Fibroblast of peridontal ligament (primary cell): Measurements from ENCODE around the gene MST1.

ENCODE experiments used
- DNase-seq: peaks from one replicate; pipeline ENCODE4 v3.0.0-alpha.2; 2010; ENCODE audit errors: extremely low read depth

MST1 gene

DNA sequence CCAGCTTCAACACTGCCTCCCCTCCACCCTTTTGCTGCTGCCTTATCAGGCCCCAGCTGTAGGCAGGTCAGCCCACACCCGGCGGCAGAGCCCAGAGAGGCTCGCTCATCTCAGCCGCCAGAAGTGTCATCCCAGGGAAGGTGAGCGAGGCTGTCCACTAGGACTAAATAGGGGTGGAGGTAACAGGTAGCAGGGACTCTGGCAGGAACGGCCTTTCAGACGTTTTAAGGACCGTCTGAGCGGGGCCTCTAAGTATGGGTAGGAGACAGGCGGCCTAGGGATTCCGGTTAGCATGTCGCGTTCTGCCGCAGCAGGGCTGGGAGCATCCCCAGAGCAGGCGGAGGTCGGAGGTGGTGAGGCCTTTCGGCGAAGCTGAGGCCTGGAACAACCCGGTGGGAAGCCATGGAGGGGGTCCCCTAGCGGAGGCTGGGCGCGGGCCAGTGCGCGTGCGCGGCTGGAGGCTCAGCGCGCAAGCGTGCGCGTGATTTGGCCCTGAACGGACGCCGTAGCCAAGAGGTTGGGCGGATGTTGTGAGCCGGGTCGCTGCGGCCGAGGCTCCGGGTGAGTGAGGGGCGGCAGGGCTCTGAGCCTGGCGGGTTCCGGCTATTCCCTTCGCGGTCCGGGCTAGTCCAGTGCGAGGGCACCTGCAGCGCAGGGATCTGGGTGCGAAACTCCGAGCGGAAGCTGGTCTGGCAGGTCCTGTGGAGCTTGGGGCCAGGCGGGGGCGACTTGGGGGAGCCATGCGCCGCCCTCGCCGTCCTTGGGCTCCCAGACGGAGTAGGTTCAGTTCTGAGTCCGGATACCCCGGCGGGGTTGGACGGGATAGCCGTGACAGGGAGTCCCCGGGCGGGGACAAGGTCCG, at the start of gene MST1, which contains the start of gene RNF123:
MST1 (minus strand) TSS at position 429 of the 862 bp plus-strand sequence. CDS start 783 bp downstream, outside the sequence.
RNF123 (plus strand) TSS at position 512 of the 862 bp plus-strand sequence. CDS start 1,609 bp downstream, outside the sequence.
- DNase-seq, result peak; percentile 88

DNA sequence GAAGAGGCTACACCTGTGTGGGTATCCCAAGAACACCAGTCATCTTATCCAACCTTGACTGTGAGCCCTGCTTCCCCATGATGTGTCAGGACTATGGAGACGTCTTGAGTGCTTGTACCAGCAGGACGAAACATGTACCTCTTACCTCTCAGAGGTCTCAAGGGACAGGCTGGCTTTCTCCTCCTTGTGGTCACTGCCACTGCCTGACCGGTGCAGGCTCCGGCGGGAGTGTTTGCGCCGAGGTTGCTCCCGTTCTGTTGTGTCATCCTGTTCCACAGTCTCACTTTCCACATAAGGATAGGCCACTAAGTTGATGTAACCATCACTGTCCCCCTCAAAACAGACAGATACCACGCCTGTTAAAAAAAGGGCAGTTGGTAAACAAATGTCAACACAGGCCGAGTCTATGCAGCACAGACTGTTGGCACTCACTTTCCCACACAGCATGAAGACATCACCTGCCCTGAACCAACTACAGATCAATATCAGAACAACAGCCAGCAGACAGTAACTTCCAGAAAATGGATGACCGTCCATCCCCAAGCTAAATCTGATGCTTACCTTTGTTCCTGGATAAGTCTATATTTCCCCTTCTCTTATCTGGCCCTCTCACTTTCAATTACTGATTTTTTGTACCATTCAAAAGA, 48.9 kb upstream of the MST1 start:
- DNase-seq, result no peak

DNA sequence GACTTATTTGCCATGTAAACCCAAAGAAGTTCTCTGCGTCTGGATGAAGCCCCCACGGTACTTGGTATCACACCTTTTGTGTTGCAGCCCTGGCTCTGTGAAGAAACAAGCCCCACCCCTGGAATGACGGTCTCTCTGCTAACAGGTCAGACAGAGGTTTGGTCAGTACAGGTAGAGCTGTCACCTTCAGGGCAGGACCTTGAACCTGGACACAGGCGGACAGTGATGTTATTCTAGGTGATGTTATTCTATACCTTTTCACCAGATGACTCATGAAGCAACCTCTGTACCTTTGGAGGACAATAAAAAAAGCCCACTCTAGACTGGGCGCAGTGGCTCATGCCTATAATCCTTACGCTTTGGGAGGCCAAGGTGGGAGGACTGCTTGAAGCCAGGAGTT, 45.5 kb upstream of the MST1 start:
- no peak for DNase-seq

DNA sequence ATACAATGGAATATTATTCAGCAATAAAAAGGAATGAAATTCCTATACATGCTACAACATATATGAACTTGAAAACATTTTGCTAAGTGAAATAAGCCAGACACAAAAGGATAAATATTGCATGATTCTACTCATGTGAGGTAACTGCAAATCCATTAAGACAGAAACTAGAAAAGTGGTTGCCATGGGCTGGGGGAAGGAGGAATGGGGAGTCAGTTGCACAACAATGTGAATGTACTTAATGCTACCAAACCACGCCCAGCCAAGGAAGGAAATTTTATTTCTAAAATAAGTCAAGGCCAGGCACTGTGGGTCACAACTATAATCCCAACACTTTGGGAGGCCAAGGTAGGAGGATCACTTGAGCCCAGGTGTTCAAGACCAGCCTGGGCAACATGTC, 44.3 kb upstream of the MST1 start:
- DNase-seq, result no peak

DNA sequence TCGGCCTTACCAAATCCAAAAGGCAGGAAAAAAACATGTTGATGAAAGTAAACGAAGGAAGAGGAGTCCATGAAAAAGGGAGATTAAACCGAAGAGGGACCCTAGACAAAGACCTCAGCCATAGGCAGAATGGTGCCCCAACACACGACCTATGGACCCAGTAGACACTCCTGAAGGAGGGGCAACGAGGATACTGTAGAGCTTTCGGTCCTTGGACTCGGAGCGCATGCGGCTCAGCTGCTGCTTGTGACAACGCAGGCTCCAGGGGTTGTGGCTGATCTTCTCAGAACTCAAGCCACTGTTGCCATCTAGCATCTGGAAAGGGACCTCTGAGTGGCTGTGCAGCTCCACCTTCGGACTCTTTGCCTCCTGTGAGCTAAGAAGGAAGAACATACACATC, 43.3 kb upstream of the MST1 start:
- no peak for DNase-seq

DNA sequence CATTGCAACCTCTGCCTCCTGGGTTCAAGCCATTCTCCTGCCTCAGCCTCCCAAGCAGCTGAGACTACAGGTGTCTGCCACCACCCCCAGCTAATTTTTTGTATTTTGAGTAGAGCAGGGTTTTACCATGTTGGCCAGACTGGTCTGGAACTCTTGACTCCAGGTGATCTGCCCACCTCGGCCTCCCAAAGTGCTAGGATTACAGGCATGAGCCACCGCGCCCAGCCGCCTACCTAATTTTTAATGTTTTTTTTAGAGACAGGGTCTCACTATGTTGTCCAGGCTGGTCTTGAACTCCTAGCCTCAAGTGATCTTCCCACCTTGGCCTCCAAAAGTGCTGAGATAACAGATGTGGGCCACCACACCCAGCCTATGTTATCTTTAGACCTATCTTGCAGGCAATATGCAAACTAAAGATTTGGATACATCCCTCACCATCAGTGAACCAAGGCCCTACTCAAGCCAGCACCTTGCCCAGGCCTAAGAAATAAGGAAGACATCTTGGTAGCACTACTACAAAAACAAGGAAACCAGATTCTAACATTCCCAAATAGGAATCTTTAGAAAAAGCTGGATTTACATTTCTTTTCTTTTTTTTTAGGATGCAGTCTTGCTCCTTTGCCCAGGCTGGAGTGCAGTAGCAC, 40.8 kb upstream of the MST1 start:
- no peak for DNase-seq

DNA sequence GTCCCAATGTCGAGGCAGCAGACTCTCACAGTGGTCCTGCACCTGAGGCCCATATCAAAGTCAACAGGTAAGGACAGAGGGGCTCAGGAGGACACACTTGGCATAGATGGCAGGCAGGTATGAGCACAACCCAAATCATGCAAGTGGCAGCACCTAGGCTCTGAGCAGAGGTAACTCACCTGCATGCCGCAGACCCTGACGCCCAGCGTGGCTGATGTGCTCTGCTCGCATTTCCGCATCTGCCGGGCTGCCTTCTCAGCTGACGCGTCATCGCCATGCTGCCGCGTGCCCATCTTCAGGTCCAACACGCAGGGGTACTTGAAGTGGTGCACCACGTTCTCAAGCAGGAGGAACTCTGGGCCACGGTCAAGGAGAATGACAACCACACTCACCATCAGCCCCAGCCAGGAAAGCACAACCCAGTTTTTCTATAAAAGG, 38.7 kb upstream of the MST1 start:
- no peak for DNase-seq

DNA sequence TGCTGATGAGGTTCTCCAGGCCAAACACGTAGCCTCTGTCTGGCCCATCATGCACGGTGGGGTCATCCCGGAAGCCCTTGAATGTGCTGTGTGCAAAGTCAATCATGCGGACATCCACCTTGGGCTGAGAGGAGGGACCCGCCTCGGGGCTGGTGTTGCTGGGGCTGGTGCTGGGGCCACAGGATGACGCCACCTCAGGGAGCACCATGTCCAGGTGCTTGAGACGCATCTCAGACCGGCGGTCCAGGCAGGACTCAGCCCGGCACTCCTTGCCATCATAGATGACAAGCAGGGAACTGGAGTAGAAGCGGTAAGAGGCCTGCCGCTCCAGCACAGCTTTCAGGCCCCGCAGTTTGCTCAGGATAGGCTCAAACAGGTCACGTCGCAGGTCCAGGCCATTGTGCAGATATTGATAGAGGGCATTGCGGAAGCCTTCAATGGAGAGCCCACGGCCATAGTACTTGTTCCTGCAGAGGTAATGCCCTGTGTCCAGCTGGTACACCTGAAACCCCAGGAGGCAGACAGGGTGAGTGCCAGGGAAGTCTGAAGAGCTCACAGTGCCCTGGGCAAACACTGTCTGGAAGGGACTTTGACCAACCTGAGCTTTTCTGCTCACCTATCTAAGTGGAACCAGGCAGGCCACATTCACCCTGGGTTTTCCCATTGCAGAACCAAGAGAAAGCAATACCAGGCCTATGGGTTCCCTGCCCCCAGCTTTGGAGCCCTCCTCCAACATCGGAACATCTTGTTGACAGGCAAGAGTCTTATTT, 38.1 kb upstream of the MST1 start:
- no peak for DNase-seq

DNA sequence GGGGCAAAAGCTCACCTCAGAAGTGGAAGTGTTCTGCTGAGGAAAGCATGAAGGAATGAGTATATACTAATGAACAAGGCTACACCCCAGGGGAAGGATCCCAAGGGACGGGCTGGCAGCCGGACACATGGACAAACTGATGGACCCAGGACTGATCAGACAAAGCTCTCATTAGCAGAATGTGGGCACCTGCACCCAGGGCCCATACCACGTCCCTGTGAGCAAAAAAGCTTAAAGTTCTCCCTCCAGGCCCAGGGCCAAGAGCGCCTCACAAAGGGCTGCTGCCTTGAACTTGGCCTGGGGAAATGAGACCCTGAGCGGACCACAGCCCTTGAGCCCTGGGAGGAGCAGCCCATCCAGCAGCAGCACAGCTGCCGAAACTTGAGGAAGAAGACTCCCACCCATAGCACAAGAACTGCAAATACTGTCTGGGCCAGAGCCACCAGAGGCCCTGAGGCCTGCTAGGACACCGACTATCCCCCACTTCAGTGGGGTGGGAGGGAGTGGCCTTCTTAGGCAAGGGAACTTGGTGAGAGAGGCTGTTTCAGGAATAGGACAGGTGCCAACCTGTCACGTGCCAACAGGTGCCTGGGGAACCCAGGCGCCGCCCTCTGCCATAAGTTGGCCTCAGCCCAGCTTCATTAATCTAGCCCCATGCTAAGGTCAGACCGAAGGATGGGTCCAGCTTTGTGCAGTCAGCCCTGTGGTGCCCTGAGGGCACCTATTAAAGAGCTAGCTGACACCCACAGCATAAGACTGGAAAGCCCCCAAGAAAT, 36.8 kb upstream of the MST1 start:
- no peak for DNase-seq

DNA sequence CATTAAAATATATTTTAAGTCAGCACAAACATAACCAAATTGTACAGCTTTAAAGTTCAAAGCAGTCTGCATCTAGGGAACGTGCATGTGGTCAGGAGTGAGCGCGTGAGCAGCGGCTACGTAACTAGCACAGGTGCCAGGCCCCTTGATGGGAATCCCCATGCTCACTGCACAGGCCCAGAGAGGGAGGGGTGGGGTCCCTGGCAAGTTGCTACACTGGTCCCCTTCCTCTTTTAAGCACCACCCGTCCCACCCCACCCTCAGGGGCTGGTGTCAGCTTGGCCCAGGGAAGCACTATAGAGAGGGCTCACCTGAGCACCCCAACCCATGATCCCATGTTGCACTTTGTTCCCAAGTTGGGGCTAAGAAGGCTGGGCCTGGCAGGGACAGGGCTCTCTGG, 35.3 kb upstream of the MST1 start:
- DNase-seq, result no peak

DNA sequence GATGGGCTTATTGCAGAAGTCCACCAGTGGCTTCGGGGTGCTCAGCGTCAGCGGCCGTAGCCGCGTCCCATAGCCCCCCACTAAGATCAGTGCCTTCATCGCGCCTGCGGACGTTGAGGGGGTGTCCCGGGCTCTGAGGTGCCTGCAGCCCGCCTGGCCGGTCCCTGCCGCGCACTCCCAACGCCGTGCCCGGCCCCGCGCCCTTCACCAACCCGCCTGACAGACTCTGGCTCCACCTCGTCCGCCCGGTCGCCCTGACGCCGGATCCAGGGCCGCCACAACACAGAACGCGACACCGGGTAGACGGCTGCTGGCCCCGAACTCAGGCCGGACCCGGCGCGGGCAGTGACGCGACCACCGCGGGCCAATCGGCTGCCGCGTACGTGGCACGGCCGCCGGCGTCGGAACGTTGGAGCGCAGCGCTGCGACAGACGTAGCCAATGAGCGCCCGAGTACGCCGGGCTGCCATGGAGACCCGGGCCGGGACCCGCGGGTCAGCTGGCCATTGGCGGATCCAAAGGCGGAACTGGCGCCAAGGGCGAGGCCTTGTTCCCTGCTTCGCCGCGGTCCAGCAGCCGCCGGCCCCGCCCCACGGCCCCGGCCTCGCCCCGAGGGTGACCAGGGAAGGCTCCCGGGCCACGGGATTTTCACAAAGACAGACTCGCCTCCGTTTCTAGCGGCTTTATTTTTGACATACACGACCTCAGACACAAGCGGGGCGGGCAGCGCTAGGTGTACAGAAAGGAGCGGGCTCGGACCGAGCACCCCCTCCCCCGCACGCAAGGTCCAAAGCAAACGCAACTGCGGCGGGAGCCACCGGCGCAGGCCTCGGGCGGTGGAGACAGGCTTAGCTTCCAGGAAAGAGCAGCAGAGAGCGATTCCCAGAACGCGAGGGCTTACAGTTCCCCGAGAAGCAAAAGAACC, 34.6 kb upstream of the MST1 start, which contains the start of gene GMPPB:
GMPPB (minus strand) TSS at position 324 of the 924 bp plus-strand sequence; CDS start at position 99, 225 bp downstream.
- peak; percentile 94 for DNase-seq

DNA sequence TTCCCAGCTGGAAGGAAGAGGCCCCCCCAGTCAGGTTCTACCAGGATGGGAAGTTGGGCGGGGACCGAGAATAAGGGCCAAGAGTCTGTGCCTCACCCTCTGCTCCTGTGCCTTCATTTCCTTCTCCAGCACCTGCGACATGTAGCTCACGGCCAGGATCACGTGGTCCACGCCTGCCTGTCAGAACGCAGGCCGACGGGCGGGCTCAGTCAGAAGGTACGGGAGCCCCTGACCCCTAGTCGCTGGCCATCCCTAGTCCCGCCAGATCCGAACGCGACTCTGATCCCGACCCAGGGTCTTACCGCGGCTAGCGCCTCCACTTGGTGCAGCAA, 34.0 kb upstream of the MST1 start:
- DNase-seq, result peak; percentile 30

DNA sequence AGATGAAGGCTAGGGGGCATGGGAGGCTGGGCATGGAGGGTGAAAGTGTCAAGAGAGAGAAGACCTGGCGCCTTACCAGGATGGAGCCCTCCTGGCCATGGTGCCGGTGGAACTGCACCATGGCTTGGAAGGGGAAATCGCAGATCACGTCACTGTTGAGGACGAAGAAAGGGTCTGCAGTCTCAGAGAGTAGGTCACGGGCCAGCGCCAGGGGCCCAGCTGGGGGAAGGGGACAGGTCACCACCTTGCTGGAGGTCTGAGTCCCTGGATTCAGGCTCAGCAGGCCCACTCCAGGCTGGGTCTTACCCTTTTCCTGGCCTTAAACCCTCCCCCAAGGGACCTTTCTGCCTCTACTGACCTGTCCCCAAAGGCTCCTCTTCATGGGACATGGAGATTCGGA, 33.6 kb upstream of the MST1 start:
- no peak for DNase-seq

DNA sequence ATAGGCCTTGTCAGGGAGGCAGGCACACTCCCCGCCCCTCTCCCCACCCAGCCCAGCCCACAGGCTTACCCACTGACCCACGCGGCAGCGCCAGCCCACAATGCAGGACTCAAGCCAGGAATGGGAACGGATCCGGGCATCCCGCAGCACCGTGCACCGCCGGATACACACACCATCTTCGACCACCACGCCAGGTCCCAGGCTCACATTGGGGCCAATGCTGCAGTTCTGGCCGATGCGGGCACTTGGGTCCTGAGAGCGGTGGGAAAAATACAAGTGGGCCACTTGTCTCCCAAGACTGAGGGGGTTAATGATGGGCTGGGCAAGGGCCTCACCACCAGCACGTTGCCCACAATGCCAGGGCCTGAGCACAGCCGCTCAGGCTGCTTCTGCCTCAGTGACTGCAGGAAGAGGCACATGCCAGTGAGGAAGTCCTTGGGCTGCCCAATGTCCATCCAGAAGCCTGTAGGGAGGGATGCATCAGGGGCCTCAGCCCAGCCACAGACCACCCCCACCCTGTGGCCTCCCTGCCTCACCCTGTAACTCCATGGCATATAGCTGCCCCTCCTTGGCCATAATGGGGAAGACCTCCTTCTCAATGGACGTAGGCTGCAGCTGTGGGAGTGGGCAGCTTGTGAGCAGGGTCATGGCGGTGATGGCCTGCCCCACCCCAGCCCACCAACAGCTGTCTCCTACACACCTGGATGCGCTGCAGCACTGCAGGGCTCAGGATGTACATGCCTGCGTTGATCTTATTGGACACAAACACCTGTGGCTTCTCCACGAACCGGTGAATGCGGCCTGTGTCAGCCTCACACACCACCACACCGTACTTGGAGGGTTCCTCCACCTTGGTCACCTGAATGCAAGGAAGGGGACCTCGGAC, 32.9 kb upstream of the MST1 start:
- DNase-seq, result no peak

DNA sequence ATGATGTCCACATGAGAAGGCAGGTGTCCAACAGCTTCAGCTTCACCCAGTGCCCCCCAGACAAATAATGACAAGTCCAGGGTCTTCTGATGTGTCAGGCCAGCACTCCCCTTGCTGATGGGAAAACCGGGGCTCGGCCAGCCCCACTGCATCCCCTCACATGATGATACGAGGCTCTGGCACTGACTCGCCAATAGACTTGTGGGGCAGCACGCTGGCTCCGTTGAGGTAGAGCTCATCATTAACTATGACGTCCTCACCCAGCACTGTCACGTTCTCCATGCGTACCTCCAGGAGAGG, 32.3 kb upstream of the MST1 start:
- DNase-seq, result no peak

DNA sequence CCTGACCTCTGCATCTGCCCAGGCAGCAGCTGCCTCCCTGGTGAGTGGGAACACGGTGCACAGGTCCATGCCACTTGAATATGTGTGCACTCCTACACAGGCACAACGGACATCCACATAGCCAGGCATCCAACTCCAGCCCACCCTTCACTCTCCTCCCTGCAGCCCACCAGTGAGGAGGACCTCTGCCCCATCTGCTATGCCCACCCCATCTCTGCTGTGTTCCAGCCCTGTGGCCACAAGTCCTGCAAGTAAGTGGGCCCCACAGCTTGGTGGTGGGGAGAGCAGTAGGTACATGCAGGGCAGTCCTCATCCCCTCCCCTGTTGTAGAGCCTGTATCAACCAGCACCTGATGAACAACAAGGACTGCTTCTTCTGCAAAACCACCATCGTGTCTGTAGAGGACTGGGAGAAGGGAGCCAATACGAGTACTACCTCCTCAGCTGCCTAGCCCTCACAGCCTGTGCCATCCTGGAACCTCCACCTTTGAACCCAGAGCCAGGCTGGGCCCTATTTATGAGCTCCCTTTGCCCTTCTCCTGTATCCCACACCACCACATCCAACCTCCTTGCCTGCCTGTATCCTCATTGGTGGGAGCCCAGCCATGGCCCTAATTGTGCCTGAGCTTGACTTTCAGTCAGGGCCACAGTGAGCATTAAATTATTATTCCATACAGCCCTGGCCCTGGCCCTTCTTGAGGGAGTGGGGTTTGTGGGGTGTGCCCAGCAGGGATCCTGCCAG, 31.8 kb upstream of the MST1 start:
- DNase-seq, result no peak

DNA sequence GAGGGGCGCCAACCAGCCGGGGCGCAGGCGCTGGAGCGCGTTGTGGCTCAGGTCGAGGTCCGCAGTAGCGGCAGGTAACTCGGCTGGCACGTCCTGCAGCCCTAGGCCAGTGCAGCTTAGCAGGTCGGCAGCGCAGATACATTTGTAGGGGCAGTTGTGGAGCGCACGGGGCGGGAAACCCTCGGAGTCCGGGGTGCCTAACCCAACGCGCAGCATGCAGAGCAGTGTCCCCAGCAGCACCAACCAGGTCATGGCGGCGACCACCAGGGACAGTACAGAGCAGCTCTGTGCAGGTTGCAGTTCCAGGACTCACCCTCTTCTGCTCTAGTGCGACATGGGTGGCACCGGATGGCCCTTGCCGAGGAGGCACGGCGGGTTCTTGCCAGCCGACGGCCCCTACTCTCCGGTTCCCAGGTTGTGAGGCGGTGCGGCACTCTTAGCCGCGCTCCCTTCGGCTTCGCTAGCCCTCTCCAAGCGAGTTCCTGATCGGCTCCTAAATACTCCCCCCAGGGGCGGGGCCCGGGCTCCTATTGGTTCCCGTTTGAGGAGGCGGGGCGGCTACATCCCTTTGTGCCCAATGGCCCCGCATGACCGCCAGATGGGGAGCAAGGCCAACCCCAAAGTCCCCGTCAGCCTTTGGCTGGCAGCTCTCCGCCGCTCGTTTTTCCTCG, 30.1 kb upstream of the MST1 start, which contains the start of gene AMIGO3:
AMIGO3 (minus strand) TSS at position 471 of the 671 bp plus-strand sequence; CDS start at position 252, 219 bp downstream.
- peak; percentile 88 for DNase-seq

DNA sequence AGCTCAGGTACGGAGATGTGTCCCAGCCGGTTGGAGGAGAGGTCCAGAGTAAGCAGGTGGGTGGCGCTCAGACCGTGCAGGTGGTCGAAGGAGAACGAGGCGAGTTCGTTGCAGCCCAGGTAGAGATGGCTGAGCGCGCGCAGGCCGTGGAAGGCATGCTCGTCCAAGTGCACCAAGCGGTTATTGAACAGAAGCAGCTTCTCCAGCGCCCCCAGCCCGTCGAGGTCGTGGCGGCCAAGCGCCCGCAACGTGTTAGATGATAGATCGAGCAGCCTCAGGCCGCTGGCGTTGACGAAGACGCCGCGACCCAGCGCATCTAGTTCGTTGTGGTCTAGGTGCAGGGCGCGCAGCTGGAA, 29.6 kb upstream of the MST1 start:
- DNase-seq, result no peak
